ENCODE results near the gene GLB1L3. TPM values are rescaled to one million over a fixed set of nuclear protein-coding genes. Genes with fewer than 3 reads are reported as not detected.

Gene GLB1L3
- total RNA-seq, 1 experiment from 2014 or later = not detected

- BruUV-seq (replicated peaks) = no TSS peak
- Mint-ChIP-seq H3K36me3 (ENCODE audit: insufficient read depth, unreplicated experiment) (peaks cover 3% of the 10 kb centered on the region), H3K4me3 (ENCODE audit: low read depth, unreplicated experiment) (no peak overlapping the region), H3K4me1 (ENCODE audit: low read depth, unreplicated experiment) (no peaks in the 10 kb centered on the region), H3K27ac (ENCODE audit: unreplicated experiment) (no peak overlapping the region), H3K9me3 (ENCODE audit: low read depth, unreplicated experiment) (peaks cover 3% of the 10 kb centered on the region), H3K27me3 (ENCODE audit: unreplicated experiment) (no peaks in the 10 kb centered on the region)
- TF ChIP-seq CTCF (IDR thresholded peaks at IDR 0.05; ENCODE audit: unreplicated experiment) = peak; percentile 68
- intact Hi-C loops (cut with micrococcal nuclease; ENCODE audit: unreplicated experiment) = no loop called here
- peak; percentile 62 for DNase-seq
- CTCF ChIA-PET = no interaction called here
Observed at GRCh38 chr11:134360050-134360835, 84.1 kb downstream of the GLB1L3 start.

- no TSS peak for BruUV-seq (replicated peaks)
- Mint-ChIP-seq H3K9me3 (ENCODE audit: low read depth, unreplicated experiment) (peaks cover 3% of the 10 kb centered on the region), H3K36me3 (ENCODE audit: insufficient read depth, unreplicated experiment) (peaks cover 3% of the 10 kb centered on the region), H3K27ac (ENCODE audit: unreplicated experiment) (no peak overlapping the region), H3K27me3 (ENCODE audit: unreplicated experiment) (no peaks in the 10 kb centered on the region), H3K4me1 (ENCODE audit: low read depth, unreplicated experiment) (no peaks in the 10 kb centered on the region), H3K4me3 (ENCODE audit: low read depth, unreplicated experiment) (no peak overlapping the region)
- intact Hi-C loops (cut with micrococcal nuclease; ENCODE audit: unreplicated experiment) = no loop called here
- TF ChIP-seq CTCF (IDR thresholded peaks at IDR 0.05; ENCODE audit: unreplicated experiment) = no peak
- CTCF ChIA-PET = no interaction called here
- no peak for DNase-seq
Observed at GRCh38 chr11:134361661-134362060, 85.5 kb downstream of the GLB1L3 start.

- BruUV-seq (replicated peaks) = no TSS peak
- Mint-ChIP-seq H3K27ac (ENCODE audit: unreplicated experiment) (no peak overlapping the region), H3K4me3 (ENCODE audit: low read depth, unreplicated experiment) (no peak overlapping the region), H3K36me3 (ENCODE audit: insufficient read depth, unreplicated experiment) (peaks cover 3% of the 10 kb centered on the region), H3K4me1 (ENCODE audit: low read depth, unreplicated experiment) (no peaks in the 10 kb centered on the region), H3K9me3 (ENCODE audit: low read depth, unreplicated experiment) (peaks cover 3% of the 10 kb centered on the region), H3K27me3 (ENCODE audit: unreplicated experiment) (no peaks in the 10 kb centered on the region)
- CTCF ChIA-PET = no interaction called here
- TF ChIP-seq CTCF (IDR thresholded peaks at IDR 0.05; ENCODE audit: unreplicated experiment) = no peak
- no peak for DNase-seq
- intact Hi-C loops (cut with micrococcal nuclease; ENCODE audit: unreplicated experiment) = no loop called here
Observed at GRCh38 chr11:134362192-134362901, 86.2 kb downstream of the GLB1L3 start.

GRCh38 chr11:134363161-134363560, 87.0 kb downstream of the GLB1L3 start:
- DNase-seq = no peak
- intact Hi-C loops (cut with micrococcal nuclease; ENCODE audit: unreplicated experiment) = no loop called here
- CTCF ChIA-PET = no interaction called here
- no peak for TF ChIP-seq CTCF (IDR thresholded peaks at IDR 0.05; ENCODE audit: unreplicated experiment)
- Mint-ChIP-seq H3K36me3 (ENCODE audit: insufficient read depth, unreplicated experiment) (peaks cover 3% of the 10 kb centered on the region), H3K4me1 (ENCODE audit: low read depth, unreplicated experiment) (no peaks in the 10 kb centered on the region), H3K27me3 (ENCODE audit: unreplicated experiment) (no peaks in the 10 kb centered on the region), H3K9me3 (ENCODE audit: low read depth, unreplicated experiment) (peaks cover 3% of the 10 kb centered on the region), H3K4me3 (ENCODE audit: low read depth, unreplicated experiment) (no peak overlapping the region), H3K27ac (ENCODE audit: unreplicated experiment) (no peak overlapping the region)
- no TSS peak for BruUV-seq (replicated peaks)

Measured in Calu3 (cell line).